SK-N-DZ (cell line): ENCODE data around the gene ACTR1B.
"Not testable (repeated sequence)": the region's sequence is repeated elsewhere in the genome, so short reads cannot be mapped to it uniquely, and the experiment has no call there.

Experiments used
- DNase-seq: peaks from one replicate; pipeline ENCODE4 v3.0.0-alpha.2; 2015; ENCODE audit warnings: low spot score

Gene ACTR1B

GRCh38 chr2:97691166-97691565, 27.3 kb upstream of the ACTR1B start:
- DNase-seq = no peak

GRCh38 chr2:97688062-97688827, 24.4 kb upstream of the ACTR1B start:
- DNase-seq = no peak

GRCh38 chr2:97687235-97687634, 23.4 kb upstream of the ACTR1B start:
- DNase-seq = not testable (repeated sequence)

GRCh38 chr2:97678298-97678697, 14.5 kb upstream of the ACTR1B start:
- no peak for DNase-seq

- DNase-seq = no peak
These were observed 13.6 kb upstream of the ACTR1B start for GRCh38 chr2:97677480-97677879.

- no peak for DNase-seq
These were observed 12.8 kb upstream of the ACTR1B start for GRCh38 chr2:97676620-97677019.

- DNase-seq = no peak
These were observed 11.7 kb upstream of the ACTR1B start for GRCh38 chr2:97675430-97676113.

- no peak for DNase-seq
These were observed 10.1 kb upstream of the ACTR1B start for GRCh38 chr2:97673915-97674283.

- DNase-seq = no peak
These were observed 9.5 kb upstream of the ACTR1B start for GRCh38 chr2:97673182-97673914.

- not testable (repeated sequence) for DNase-seq
These were observed 8.8 kb upstream of the ACTR1B start for GRCh38 chr2:97672606-97673140.

- no peak for DNase-seq
These were observed 7.7 kb upstream of the ACTR1B start for GRCh38 chr2:97671526-97671925.

- DNase-seq = no peak
These were observed 6.6 kb upstream of the ACTR1B start for GRCh38 chr2:97670471-97670870.

GRCh38 chr2:97669448-97669847, 5.6 kb upstream of the ACTR1B start, which contains the start of gene C2orf92:
TSS of gene C2orf92 (plus strand) at chr2:97669713. CDS start at chr2:97669789, 76 bp downstream.
- no peak for DNase-seq

GRCh38 chr2:97664636-97664970, 759 bp upstream of the ACTR1B start:
- no peak for DNase-seq

GRCh38 chr2:97663626-97663961, 250 bp downstream of the ACTR1B start:
- DNase-seq = peak; percentile 61

GRCh38 chr2:97662895-97663625, 784 bp downstream of the ACTR1B start:
- peak; percentile 31 for DNase-seq

- DNase-seq = no peak
These were observed 1.4 kb downstream of the ACTR1B start for GRCh38 chr2:97662386-97662894.

- DNase-seq = no peak
These were observed 1.9 kb downstream of the ACTR1B start for GRCh38 chr2:97661927-97662326.

GRCh38 chr2:97660775-97661389, 3.0 kb downstream of the ACTR1B start:
- DNase-seq = no peak

GRCh38 chr2:97660044-97660774, 3.6 kb downstream of the ACTR1B start:
- no peak for DNase-seq
